Vagina (tissue), 2 donors: ENCODE results near the gene SPEG.

ENCODE experiments used
- POLR2A ChIP-seq, 2 donors: fragments of 450-650 bp; IDR thresholded peaks; one replicate each; pipeline ENCODE4 v1.6.1; 2017; ENCODE audit warnings: antibody characterized with exemption in 2 of 2, mild to moderate bottlenecking in 2 of 2, moderate library complexity in 2 of 2
- POLR2AphosphoS5 ChIP-seq, 2 donors: sonication (generic); formaldehyde crosslinking; IDR thresholded peaks; one replicate each; pipeline ENCODE4 v1.9.0; 2017; ENCODE audit warnings: antibody characterized with exemption in 2 of 2, mild to moderate bottlenecking in 2 of 2, low read depth in 1 of 2; ENCODE audit not compliant: insufficient read depth in 1 of 2
- TF ChIP-seq, protein P1 (sequence below), 3 experiments: fragments of 450-650 bp in 2 of 3; fragments of 200-600 bp in 1 of 3; sonication (generic) in 1 of 3; IDR thresholded peaks; one replicate each; pipeline ENCODE4 v1.5.1; 2017 to 2019; ENCODE audit warnings: antibody characterized with exemption in 3 of 3, mild to moderate bottlenecking in 2 of 3, moderate library complexity in 2 of 3

DNA sequence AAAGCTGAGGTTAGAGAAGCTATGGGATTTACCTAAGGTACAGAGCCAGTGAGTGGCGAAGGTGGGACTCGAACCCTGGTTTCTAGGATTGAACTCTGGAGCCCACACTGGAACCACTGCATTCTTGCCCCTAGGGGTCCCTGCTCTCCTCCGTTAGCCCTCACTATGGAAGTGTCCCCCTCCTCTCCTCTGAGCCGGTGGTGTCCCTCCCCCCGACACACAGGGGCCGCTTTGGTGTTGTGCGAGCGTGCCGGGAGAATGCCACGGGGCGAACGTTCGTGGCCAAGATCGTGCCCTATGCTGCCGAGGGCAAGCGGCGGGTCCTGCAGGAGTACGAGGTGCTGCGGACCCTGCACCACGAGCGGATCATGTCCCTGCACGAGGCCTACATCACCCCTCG is 55.5 kb downstream of the SPEG start:
- TF ChIP-seq POLR2A (IDR thresholded peaks at IDR 0.05) (no peak), POLR2AphosphoS5 (IDR thresholded peaks at IDR 0.05; ENCODE audit: insufficient read depth in 1 of 2, low read depth in 1 of 2) (no peak)
- TF ChIP-seq, protein P1, sequence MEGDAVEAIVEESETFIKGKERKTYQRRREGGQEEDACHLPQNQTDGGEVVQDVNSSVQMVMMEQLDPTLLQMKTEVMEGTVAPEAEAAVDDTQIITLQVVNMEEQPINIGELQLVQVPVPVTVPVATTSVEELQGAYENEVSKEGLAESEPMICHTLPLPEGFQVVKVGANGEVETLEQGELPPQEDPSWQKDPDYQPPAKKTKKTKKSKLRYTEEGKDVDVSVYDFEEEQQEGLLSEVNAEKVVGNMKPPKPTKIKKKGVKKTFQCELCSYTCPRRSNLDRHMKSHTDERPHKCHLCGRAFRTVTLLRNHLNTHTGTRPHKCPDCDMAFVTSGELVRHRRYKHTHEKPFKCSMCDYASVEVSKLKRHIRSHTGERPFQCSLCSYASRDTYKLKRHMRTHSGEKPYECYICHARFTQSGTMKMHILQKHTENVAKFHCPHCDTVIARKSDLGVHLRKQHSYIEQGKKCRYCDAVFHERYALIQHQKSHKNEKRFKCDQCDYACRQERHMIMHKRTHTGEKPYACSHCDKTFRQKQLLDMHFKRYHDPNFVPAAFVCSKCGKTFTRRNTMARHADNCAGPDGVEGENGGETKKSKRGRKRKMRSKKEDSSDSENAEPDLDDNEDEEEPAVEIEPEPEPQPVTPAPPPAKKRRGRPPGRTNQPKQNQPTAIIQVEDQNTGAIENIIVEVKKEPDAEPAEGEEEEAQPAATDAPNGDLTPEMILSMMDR (IDR thresholded peaks at IDR 0.05) = no peak
